Hepatocyte (in vitro differentiated cells): ENCODE measurements around the gene STX8. TPM values are rescaled to one million over a fixed set of nuclear protein-coding genes. Genes with fewer than 3 reads are reported as not detected.

Source experiments
- DNase-seq: peaks from one replicate; pipeline ENCODE4 v3.0.0-alpha.2; 2016; ENCODE audit warnings: low spot score
- H2AFZ ChIP-seq: fragments of 200-600 bp; sonication (generic); 2 replicates; pipeline ENCODE4 v1.6.0; 2016; ENCODE audit warnings: antibody characterized with exemption, mild to moderate bottlenecking
- H3K27ac ChIP-seq: fragments of 200-600 bp; sonication (generic); 2 replicates; pipeline ENCODE4 v1.5.1; 2016; ENCODE audit warnings: mild to moderate bottlenecking
- H3K27me3 ChIP-seq: fragments of 200-600 bp; sonication (generic); 2 replicates; pipeline ENCODE4 v1.6.1; 2016
- H3K36me3 ChIP-seq: fragments of 200-600 bp; sonication (generic); replicated peaks from 2 replicates; pipeline ENCODE4 v1.5.1; 2016; ENCODE audit warnings: low read depth; ENCODE audit not compliant: insufficient read depth
- H3K4me1 ChIP-seq: fragments of 200-600 bp; sonication (generic); 2 replicates; pipeline ENCODE4 v1.5.1; 2016; ENCODE audit warnings: mild to moderate bottlenecking, moderate library complexity; ENCODE audit not compliant: insufficient read depth
- H3K4me2 ChIP-seq: fragments of 200-600 bp; sonication (generic); 2 replicates; pipeline ENCODE4 v1.6.0; 2016
- H3K4me3 ChIP-seq: fragments of 200-600 bp; sonication (generic); 2 replicates; pipeline ENCODE4 v1.5.1; 2016; ENCODE audit warnings: mild to moderate bottlenecking
- H3K79me2 ChIP-seq: fragments of 200-600 bp; sonication (generic); 2 replicates; pipeline ENCODE4 v1.6.0; 2017; ENCODE audit warnings: mild to moderate bottlenecking
- H3K9me2 ChIP-seq: fragments of 200-600 bp; sonication (generic); replicated peaks from 2 replicates; pipeline ENCODE4 v1.6.0; 2017; ENCODE audit warnings: mild to moderate bottlenecking; ENCODE audit not compliant: insufficient read depth
- H3K9me3 ChIP-seq: fragments of 200-600 bp; sonication (generic); 2 replicates; pipeline ENCODE4 v1.5.1; 2016; ENCODE audit warnings: low read depth, mild to moderate bottlenecking
- H4K20me1 ChIP-seq: fragments of 200-600 bp; sonication (generic); 2 replicates; pipeline ENCODE4 v1.6.0; 2016; ENCODE audit warnings: mild to moderate bottlenecking; ENCODE audit not compliant: insufficient read depth, poor library complexity, severe bottlenecking
- EZH2 ChIP-seq: fragments of 200-600 bp; sonication (generic); IDR thresholded peaks from 2 replicates; pipeline ENCODE4 v1.6.1; 2016; ENCODE audit warnings: antibody characterized with exemption, mild to moderate bottlenecking, borderline replicate concordance
- EZH2phosphoT487 ChIP-seq: fragments of 200-600 bp; sonication (generic); IDR thresholded peaks from one replicate; pipeline ENCODE4 v1.6.1; 2018; ENCODE audit warnings: antibody characterized with exemption, mild to moderate bottlenecking, low read depth, moderate library complexity; ENCODE audit not compliant: unreplicated experiment, severe bottlenecking
- WGBS: methylation state at CpG from one replicate; pipeline ENCODE4 v1.1.6; 2016; ENCODE audit warnings: low lambda C conversion rate; ENCODE audit errors: missing lambda C conversion rate; 5-methylcytosine and 5-hydroxymethylcytosine counted together
- polyA plus RNA-seq: library from polyadenylated mRNA; unstranded; fragments of >200 nt; fragmentation: Nextera tagmentation; extraction: Ambion mirVana; gene quantifications from 2 replicates; pipeline ENCODE4 v1.2.1, GENCODE V29; 2016
- total RNA-seq: library from RNA; depleted of rRNA; stranded (reverse); fragments of >200 nt; gene quantifications from 2 replicates; pipeline ENCODE4 v1.2.3, GENCODE V29; 2014
- TF ChIP-seq, protein P1 (sequence below): fragments of 200-600 bp; sonication (generic); IDR thresholded peaks from 2 replicates; pipeline ENCODE4 v1.5.1; 2016; ENCODE audit warnings: antibody characterized with exemption, mild to moderate bottlenecking; ENCODE audit not compliant: poor library complexity

Gene STX8
- total and polyA plus RNA-seq, 2 experiments from 2014 or later: 40.6 to 64.7 TPM

DNA sequence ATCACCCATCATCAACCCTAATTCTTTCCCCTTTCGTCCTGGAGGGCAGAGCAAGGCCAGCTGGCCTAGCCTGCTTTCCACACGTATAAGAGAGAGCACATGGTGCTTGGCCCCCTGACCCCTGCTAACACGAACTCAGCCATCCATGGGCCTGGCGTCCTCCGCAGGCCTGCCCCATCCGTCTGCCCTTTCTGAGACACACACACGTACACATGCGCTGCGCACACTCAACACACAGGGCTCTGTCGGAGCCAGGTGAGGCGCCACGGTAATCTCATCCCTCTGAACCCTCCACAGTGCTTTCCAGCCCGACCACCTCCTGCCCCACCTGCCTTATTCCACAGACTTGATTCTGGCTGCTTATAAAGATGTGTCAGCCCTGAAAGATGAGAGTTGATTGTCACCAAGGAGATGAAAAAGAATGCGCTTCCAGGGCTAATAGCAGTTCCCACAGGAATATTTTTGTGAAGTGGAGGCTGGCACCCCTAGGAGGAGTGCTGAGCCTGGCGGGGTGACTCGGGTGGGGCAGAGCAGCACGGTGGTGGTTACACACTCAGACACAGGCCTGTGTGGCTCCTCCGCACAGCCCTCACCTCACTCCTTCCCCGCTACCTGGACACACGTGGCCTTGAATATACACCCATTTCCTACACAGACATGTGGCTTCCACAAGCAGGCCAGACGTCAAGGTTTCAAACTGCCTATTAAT lies 326.2 kb downstream of the STX8 start:
- H3K4me1 ChIP-seq: no peaks in the 10 kb centered on the region
- no peaks in the 10 kb centered on the region for H3K9me3 ChIP-seq
- H3K36me3 ChIP-seq: no peaks in the 10 kb centered on the region
- no peak for TF ChIP-seq EZH2phosphoT487
- TF ChIP-seq EZH2: no peak
- TF ChIP-seq, protein P1, sequence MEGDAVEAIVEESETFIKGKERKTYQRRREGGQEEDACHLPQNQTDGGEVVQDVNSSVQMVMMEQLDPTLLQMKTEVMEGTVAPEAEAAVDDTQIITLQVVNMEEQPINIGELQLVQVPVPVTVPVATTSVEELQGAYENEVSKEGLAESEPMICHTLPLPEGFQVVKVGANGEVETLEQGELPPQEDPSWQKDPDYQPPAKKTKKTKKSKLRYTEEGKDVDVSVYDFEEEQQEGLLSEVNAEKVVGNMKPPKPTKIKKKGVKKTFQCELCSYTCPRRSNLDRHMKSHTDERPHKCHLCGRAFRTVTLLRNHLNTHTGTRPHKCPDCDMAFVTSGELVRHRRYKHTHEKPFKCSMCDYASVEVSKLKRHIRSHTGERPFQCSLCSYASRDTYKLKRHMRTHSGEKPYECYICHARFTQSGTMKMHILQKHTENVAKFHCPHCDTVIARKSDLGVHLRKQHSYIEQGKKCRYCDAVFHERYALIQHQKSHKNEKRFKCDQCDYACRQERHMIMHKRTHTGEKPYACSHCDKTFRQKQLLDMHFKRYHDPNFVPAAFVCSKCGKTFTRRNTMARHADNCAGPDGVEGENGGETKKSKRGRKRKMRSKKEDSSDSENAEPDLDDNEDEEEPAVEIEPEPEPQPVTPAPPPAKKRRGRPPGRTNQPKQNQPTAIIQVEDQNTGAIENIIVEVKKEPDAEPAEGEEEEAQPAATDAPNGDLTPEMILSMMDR: no peak
- no peak for DNase-seq
- H3K4me2 ChIP-seq: no peak overlapping the region
- no peaks in the 10 kb centered on the region for H3K9me2 ChIP-seq
- H3K79me2 ChIP-seq: no peaks in the 10 kb centered on the region
- 94% methylated on average over 21 of the region's 21 CpGs for WGBS
- no peak overlapping the region for H3K27ac ChIP-seq
- H4K20me1 ChIP-seq: no peaks in the 10 kb centered on the region
- H2AFZ ChIP-seq: no peak overlapping the region
- H3K27me3 ChIP-seq: no peaks in the 10 kb centered on the region
- no peak overlapping the region for H3K4me3 ChIP-seq

DNA sequence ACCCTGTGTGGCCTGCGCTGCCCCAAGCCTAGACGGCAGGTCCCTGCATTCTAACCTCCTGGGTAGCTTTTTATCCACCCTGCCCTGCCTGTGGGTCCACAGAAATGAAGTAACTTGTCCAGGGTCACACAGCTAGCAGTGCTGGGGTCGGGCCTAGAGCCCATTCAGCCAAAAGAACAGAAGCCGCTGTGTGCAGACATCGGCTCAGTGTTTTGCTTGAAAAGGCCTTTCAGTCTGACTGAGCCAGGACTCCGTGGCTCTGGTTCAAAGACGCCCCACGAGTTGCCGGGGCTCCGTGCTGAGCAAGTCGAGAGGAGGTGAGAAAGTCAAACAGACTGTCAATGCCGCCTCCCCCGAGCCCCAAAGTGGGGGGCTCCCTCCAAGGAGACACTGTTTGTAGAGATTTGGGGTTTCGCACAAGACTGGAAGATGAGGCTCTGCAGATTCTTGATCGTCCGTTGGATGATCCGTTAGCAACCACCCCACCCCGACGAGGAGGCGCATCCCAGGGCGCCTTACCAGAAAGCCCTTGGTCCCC lies 328.1 kb downstream of the STX8 start:
- WGBS: 92% methylated on average over 21 of the region's 21 CpGs
- Histone ChIP-seq H2AFZ (no peak overlapping the region), H3K9me3 (no peaks in the 10 kb centered on the region), H3K4me1 (no peaks in the 10 kb centered on the region), H3K79me2 (no peaks in the 10 kb centered on the region), H3K9me2 (no peaks in the 10 kb centered on the region), H3K4me2 (no peak overlapping the region), H3K36me3 (no peaks in the 10 kb centered on the region), H3K27ac (no peak overlapping the region), H3K27me3 (no peaks in the 10 kb centered on the region), H4K20me1 (no peaks in the 10 kb centered on the region), H3K4me3 (no peak overlapping the region)
- DNase-seq: no peak
- TF ChIP-seq, protein P1: no peak
- no peak for TF ChIP-seq EZH2phosphoT487
- TF ChIP-seq EZH2: no peak

DNA sequence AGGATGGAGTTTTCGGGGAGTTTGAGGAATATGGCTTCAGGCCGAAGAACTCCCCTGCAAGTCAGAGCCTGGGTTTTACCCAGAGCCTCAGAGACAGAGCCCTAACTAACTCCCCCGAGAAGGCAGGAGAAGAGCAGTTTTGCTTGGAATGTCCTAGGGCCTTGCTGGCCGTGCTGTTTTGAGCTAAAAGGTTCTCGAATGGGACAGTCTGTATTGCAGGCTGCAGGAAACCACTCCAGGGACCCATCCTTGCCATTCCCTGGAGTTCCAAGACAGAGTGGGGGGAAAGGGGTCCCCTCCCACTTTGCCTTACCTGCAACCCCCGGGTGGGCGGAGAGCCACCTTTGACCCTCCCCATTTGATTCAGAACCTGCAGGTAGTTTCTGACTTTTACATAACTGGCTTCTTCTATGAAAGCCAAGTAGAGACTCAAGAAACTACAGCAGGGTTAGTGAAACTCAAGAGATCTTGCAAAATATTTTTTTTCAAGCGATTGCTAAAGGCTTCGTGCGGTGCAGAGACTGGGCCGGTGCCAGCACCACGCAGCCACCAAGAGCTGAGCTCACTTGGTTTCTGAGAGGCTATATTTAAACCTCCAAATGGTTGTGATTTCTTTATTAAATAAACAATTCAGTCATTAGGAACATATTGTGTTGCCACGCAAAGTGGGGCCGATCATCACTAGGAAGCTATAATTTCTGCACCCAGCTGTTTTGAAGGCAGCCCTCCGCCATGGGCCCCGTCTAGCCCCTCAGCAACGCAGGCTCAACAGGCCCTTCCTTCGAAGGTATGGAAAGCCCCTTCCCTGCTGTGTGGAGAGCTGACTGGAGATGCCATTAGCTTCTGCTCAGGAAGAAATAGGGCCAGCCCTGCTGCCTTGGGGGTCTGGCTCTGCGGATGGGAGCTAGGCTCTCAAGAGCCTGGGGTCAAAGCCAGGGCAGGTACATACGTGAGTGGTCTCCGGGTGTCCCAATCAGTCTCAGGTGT lies 331.3 kb downstream of the STX8 start:
- Histone ChIP-seq H3K9me2 (no peaks in the 10 kb centered on the region), H3K27me3 (no peaks in the 10 kb centered on the region), H3K27ac (no peak overlapping the region), H3K79me2 (no peaks in the 10 kb centered on the region), H3K9me3 (no peaks in the 10 kb centered on the region), H3K36me3 (no peaks in the 10 kb centered on the region), H3K4me1 (peaks cover 18% of the 10 kb centered on the region), H4K20me1 (no peaks in the 10 kb centered on the region), H3K4me3 (no peak overlapping the region), H2AFZ (no peak overlapping the region), H3K4me2 (no peak overlapping the region)
- WGBS: 78% methylated on average over 21 of the region's 21 CpGs
- TF ChIP-seq, protein P1: no peak
- TF ChIP-seq EZH2phosphoT487 (no peak), EZH2 (no peak)
- DNase-seq: no peak
